ENCODE data around the gene MLXIP. TPM values are rescaled to one million over a fixed set of nuclear protein-coding genes. Genes with fewer than 3 reads are reported as not detected.

MLXIP gene
- polyA plus RNA-seq, 1 donor from 2014 or later = 9.2 TPM

Other genes with a start within 250 kb of the MLXIP start
- gene HPD, start 219.9 kb upstream of the MLXIP start, polyA plus RNA-seq = not detected in 2 replicates
- gene PSMD9, start 190.0 kb upstream of the MLXIP start, polyA plus RNA-seq = 74.9 and 79.3 TPM in 2 replicates
- 1.6 and 4.0 TPM in 2 replicates for gene CFAP251, start 160.2 kb upstream of the MLXIP start, polyA plus RNA-seq
- 51.3 and 65.6 TPM in 2 replicates for gene BCL7A, start 56.9 kb upstream of the MLXIP start, polyA plus RNA-seq
- not detected in 2 replicates for gene IL31, start 95.5 kb downstream of the MLXIP start, polyA plus RNA-seq
- 2.2 and 4.8 TPM in 2 replicates for gene LRRC43, start 104.4 kb downstream of the MLXIP start, polyA plus RNA-seq
- 1.8 and 2.6 TPM in 2 replicates for gene B3GNT4, start 125.0 kb downstream of the MLXIP start, polyA plus RNA-seq
- gene DIABLO, start 147.3 kb downstream of the MLXIP start, polyA plus RNA-seq = 157 and 171 TPM in 2 replicates
- gene VPS33A, start 187.7 kb downstream of the MLXIP start, polyA plus RNA-seq = 39.0 and 40.9 TPM in 2 replicates

Data from neural cell (in vitro differentiated cells).